Hematopoietic multipotent progenitor cell treated with erythropoietin and hydrocortisone succinate and interleukin-3 and kit ligand, for 6 days (in vitro differentiated cells): Measurements from ENCODE around the gene ACAP1.

ENCODE experiments used
- DNase-seq: peaks from one replicate; pipeline ENCODE4 v3.0.0-alpha.2; 2015

ACAP1 gene

GRCh38 chr17:7336240-7337175, at the start of gene ACAP1:
Gene ACAP1 (plus strand): TSS chr17:7336529. CDS start chr17:7336735, 206 bp downstream.
- peak; percentile 95 for DNase-seq

- DNase-seq, result no peak
These were observed 46.9 kb upstream of the ACAP1 start for GRCh38 chr17:7289256-7290032.

- DNase-seq, result no peak
These were observed 46.2 kb upstream of the ACAP1 start for GRCh38 chr17:7290166-7290565.

- DNase-seq, result no peak
These were observed 45.6 kb upstream of the ACAP1 start for GRCh38 chr17:7290685-7291084.

- no peak for DNase-seq
These were observed 44.1 kb upstream of the ACAP1 start for GRCh38 chr17:7292194-7292593.

GRCh38 chr17:7292729-7293128, 43.6 kb upstream of the ACAP1 start:
- DNase-seq, result no peak

GRCh38 chr17:7293159-7293558, 43.2 kb upstream of the ACAP1 start:
- DNase-seq, result no peak

GRCh38 chr17:7293816-7294613, 42.3 kb upstream of the ACAP1 start:
- peak; percentile 82 for DNase-seq

GRCh38 chr17:7294614-7295153, 41.6 kb upstream of the ACAP1 start, which contains the start of gene YBX2:
Gene YBX2 (minus strand): TSS chr17:7294639. CDS start chr17:7294500, 139 bp downstream.
- peak; percentile 84 for DNase-seq

- DNase-seq, result peak; percentile 49
These were observed 40.8 kb upstream of the ACAP1 start for GRCh38 chr17:7295230-7296180.

- peak; percentile 88 for DNase-seq
These were observed 40.0 kb upstream of the ACAP1 start for GRCh38 chr17:7296189-7296861.

GRCh38 chr17:7304179-7304578, 32.1 kb upstream of the ACAP1 start:
- no peak for DNase-seq

GRCh38 chr17:7306911-7307685, 29.2 kb upstream of the ACAP1 start, which contains the start of gene EIF5A:
Gene EIF5A (plus strand): TSS chr17:7307628. CDS start chr17:7309636, 2,008 bp downstream.
- peak; percentile 100 for DNase-seq

GRCh38 chr17:7307686-7308624, 28.4 kb upstream of the ACAP1 start:
- DNase-seq, result peak; percentile 64

- DNase-seq, result peak; percentile 95
These were observed 27.5 kb upstream of the ACAP1 start for GRCh38 chr17:7308625-7309433.

- no peak for DNase-seq
These were observed 26.7 kb upstream of the ACAP1 start for GRCh38 chr17:7309628-7310027.

GRCh38 chr17:7311110-7311705, 25.1 kb upstream of the ACAP1 start:
- no peak for DNase-seq
